HEK293 (cell line): Measurements from ENCODE around the gene PIK3R1.
A peak's percentile ranks its signal among the peaks of the same experiment; 100 is the strongest.

ENCODE experiments used
- EGR2 ChIP-seq: fragments of 450-650 bp; formaldehyde crosslinking; IDR thresholded peaks from 2 replicates; pipeline ENCODE4 v1.5.1; 2016; ENCODE audit warnings: low read depth, missing biosample characterization, missing genetic modification characterization
- HOXA7 ChIP-seq: sonication (generic); formaldehyde crosslinking; IDR thresholded peaks from 2 replicates; pipeline ENCODE4 v1.8.1; 2022; ENCODE audit warnings: missing genetic modification reagents, borderline replicate concordance
- KLF9 ChIP-seq: fragments of 450-650 bp; formaldehyde crosslinking; IDR thresholded peaks from 2 replicates; pipeline ENCODE4 v1.5.1; 2016; ENCODE audit warnings: missing biosample characterization, missing genetic modification characterization, low read depth
- OSR2 ChIP-seq: fragments of 450-650 bp; formaldehyde crosslinking; IDR thresholded peaks from 2 replicates; pipeline ENCODE4 v1.5.1; 2016; ENCODE audit warnings: missing biosample characterization, missing genetic modification characterization
- TCF7L2 ChIP-seq: IDR thresholded peaks from 2 replicates; pipeline ENCODE4 v1.6.1; 2011; ENCODE audit warnings: low read depth, mild to moderate bottlenecking, inconsistent platforms, low read length, moderate library complexity, borderline replicate concordance
- ZFHX2 ChIP-seq: fragments of 450-650 bp; formaldehyde crosslinking; conservative IDR thresholded peaks from 2 replicates; pipeline ENCODE4 v1.5.1; 2016; ENCODE audit warnings: missing biosample characterization, missing genetic modification characterization
- ZNF112 ChIP-seq: fragments of 450-650 bp; formaldehyde crosslinking; IDR thresholded peaks from 2 replicates; pipeline ENCODE4 v1.5.0; 2017; ENCODE audit warnings: missing biosample characterization, missing genetic modification characterization
- ZNF121 ChIP-seq: fragments of 450-650 bp; formaldehyde crosslinking; IDR thresholded peaks from 2 replicates; pipeline ENCODE4 v1.5.1; 2016; ENCODE audit warnings: missing biosample characterization, missing genetic modification characterization
- ZNF24 ChIP-seq: fragments of 450-650 bp; formaldehyde crosslinking; IDR thresholded peaks from 2 replicates; pipeline ENCODE4 v1.5.1; 2016; ENCODE audit warnings: missing biosample characterization, missing genetic modification characterization
- ZNF266 ChIP-seq: fragments of 450-650 bp; formaldehyde crosslinking; IDR thresholded peaks from 2 replicates; pipeline ENCODE4 v1.5.1; 2016; ENCODE audit warnings: missing biosample characterization, missing genetic modification characterization, low read depth
- ZNF391 ChIP-seq: fragments of 450-650 bp; formaldehyde crosslinking; IDR thresholded peaks from 2 replicates; pipeline ENCODE4 v1.5.1; 2016; ENCODE audit warnings: low read depth, missing biosample characterization, missing genetic modification characterization, borderline replicate concordance
- ZNF510 ChIP-seq: fragments of 450-650 bp; formaldehyde crosslinking; IDR thresholded peaks from 2 replicates; pipeline ENCODE4 v1.5.1; 2018; ENCODE audit warnings: mild to moderate bottlenecking, missing genetic modification characterization, missing biosample characterization; ENCODE audit not compliant: insufficient replicate concordance
- ZNF596 ChIP-seq: fragments of 450-650 bp; IDR thresholded peaks from 2 replicates; pipeline ENCODE4 v1.5.0; 2018; ENCODE audit warnings: missing biosample characterization, mild to moderate bottlenecking, missing genetic modification characterization, moderate library complexity
- ZNF76 ChIP-seq: fragments of 450-650 bp; formaldehyde crosslinking; IDR thresholded peaks from 2 replicates; pipeline ENCODE4; 2016; ENCODE audit warnings: low read depth, missing biosample characterization, missing genetic modification characterization, borderline replicate concordance
- ZNF776 ChIP-seq: fragments of 450-650 bp; formaldehyde crosslinking; IDR thresholded peaks from 2 replicates; pipeline ENCODE4 v1.5.0; 2017; ENCODE audit warnings: missing biosample characterization, missing genetic modification characterization, borderline replicate concordance
- ZNF837 ChIP-seq: fragments of 450-650 bp; formaldehyde crosslinking; IDR thresholded peaks from 2 replicates; pipeline ENCODE4 v1.5.1; 2016; ENCODE audit warnings: missing biosample characterization, missing genetic modification characterization
- ZNF843 ChIP-seq: fragments of 450-650 bp; formaldehyde crosslinking; IDR thresholded peaks from 2 replicates; pipeline ENCODE4 v1.5.1; 2016; ENCODE audit warnings: missing biosample characterization, missing genetic modification characterization
- ZXDB ChIP-seq: fragments of 450-650 bp; formaldehyde crosslinking; IDR thresholded peaks from 2 replicates; pipeline ENCODE4 v1.5.1; 2016; ENCODE audit warnings: missing biosample characterization, missing genetic modification characterization
- TF ChIP-seq, protein P1 (sequence below): fragments of 450-650 bp; formaldehyde crosslinking; IDR thresholded peaks from 2 replicates; pipeline ENCODE4 v1.5.1; 2016; ENCODE audit warnings: missing biosample characterization, missing genetic modification characterization, borderline replicate concordance
- TF ChIP-seq, protein P2 (sequence below): fragments of 450-650 bp; formaldehyde crosslinking; IDR thresholded peaks from 2 replicates; pipeline ENCODE4 v1.5.1; 2016; ENCODE audit warnings: missing biosample characterization, missing genetic modification characterization
- TF ChIP-seq, protein P3 (sequence below): IDR thresholded peaks from 2 replicates; pipeline ENCODE4 v1.6.1; 2011; ENCODE audit warnings: mild to moderate bottlenecking, low read depth, low read length, borderline replicate concordance
- TF ChIP-seq, protein P4 (sequence below): fragments of 450-650 bp; formaldehyde crosslinking; IDR thresholded peaks from 2 replicates; pipeline ENCODE4 v1.5.1; 2016; ENCODE audit warnings: missing biosample characterization, missing genetic modification characterization
- TF ChIP-seq, protein P5 (sequence below): fragments of 450-650 bp; formaldehyde crosslinking; IDR thresholded peaks from 2 replicates; pipeline ENCODE4 v1.5.1; 2016; ENCODE audit warnings: missing biosample characterization, missing genetic modification characterization
- TF ChIP-seq, protein P6 (sequence below): fragments of 450-650 bp; formaldehyde crosslinking; conservative IDR thresholded peaks from 2 replicates; pipeline ENCODE4 v1.5.1; 2016; ENCODE audit warnings: low read depth, missing biosample characterization, missing genetic modification characterization

PIK3R1 gene

DNA sequence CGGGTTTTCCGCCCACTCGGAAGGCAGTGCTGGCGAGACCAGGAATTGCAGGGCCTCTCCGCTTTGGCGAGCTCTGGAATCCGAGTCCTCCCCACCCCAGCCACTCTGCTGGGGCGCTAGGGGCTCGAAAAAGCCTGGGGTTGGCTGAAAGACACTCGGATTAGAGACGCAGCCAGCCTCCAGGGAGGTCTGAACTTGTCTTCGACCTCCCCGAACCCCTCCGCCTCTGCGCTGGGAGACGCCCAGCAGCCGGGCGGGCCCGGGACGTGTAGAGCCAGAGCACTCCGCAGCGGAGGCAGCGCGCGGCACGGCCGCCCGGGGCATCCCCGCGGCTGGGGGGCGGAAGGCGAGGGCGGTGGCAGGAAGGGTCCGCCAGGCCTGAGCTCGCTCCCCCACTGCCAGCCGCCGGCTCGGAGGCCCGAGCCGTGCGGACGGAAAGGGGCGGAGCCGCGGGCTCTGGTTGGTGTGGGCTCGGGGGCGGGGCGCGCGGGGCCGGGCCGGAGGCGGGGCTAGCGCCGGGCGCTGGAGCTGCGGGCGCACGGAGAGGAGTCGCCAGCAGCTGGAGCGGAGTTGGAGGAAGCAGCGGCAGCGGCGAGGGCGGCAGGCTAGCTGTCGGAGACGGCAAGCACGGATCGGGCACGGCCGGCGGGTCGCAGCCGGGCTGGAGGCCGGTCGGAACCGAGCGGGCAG, at the start of gene PIK3R1 (continued):
- TF ChIP-seq KLF9 (tag by site-specific recombination) = 0 out of 2 replicates have a peak, but pooled peaks have one; percentile 62
- TF ChIP-seq, protein P1, sequence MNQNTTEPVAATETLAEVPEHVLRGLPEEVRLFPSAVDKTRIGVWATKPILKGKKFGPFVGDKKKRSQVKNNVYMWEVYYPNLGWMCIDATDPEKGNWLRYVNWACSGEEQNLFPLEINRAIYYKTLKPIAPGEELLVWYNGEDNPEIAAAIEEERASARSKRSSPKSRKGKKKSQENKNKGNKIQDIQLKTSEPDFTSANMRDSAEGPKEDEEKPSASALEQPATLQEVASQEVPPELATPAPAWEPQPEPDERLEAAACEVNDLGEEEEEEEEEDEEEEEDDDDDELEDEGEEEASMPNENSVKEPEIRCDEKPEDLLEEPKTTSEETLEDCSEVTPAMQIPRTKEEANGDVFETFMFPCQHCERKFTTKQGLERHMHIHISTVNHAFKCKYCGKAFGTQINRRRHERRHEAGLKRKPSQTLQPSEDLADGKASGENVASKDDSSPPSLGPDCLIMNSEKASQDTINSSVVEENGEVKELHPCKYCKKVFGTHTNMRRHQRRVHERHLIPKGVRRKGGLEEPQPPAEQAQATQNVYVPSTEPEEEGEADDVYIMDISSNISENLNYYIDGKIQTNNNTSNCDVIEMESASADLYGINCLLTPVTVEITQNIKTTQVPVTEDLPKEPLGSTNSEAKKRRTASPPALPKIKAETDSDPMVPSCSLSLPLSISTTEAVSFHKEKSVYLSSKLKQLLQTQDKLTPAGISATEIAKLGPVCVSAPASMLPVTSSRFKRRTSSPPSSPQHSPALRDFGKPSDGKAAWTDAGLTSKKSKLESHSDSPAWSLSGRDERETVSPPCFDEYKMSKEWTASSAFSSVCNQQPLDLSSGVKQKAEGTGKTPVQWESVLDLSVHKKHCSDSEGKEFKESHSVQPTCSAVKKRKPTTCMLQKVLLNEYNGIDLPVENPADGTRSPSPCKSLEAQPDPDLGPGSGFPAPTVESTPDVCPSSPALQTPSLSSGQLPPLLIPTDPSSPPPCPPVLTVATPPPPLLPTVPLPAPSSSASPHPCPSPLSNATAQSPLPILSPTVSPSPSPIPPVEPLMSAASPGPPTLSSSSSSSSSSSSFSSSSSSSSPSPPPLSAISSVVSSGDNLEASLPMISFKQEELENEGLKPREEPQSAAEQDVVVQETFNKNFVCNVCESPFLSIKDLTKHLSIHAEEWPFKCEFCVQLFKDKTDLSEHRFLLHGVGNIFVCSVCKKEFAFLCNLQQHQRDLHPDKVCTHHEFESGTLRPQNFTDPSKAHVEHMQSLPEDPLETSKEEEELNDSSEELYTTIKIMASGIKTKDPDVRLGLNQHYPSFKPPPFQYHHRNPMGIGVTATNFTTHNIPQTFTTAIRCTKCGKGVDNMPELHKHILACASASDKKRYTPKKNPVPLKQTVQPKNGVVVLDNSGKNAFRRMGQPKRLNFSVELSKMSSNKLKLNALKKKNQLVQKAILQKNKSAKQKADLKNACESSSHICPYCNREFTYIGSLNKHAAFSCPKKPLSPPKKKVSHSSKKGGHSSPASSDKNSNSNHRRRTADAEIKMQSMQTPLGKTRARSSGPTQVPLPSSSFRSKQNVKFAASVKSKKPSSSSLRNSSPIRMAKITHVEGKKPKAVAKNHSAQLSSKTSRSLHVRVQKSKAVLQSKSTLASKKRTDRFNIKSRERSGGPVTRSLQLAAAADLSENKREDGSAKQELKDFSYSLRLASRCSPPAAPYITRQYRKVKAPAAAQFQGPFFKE (tag by site-specific recombination) = no peak
- no peak for TF ChIP-seq ZNF112 (tag by site-specific recombination)
- TF ChIP-seq, protein P2, sequence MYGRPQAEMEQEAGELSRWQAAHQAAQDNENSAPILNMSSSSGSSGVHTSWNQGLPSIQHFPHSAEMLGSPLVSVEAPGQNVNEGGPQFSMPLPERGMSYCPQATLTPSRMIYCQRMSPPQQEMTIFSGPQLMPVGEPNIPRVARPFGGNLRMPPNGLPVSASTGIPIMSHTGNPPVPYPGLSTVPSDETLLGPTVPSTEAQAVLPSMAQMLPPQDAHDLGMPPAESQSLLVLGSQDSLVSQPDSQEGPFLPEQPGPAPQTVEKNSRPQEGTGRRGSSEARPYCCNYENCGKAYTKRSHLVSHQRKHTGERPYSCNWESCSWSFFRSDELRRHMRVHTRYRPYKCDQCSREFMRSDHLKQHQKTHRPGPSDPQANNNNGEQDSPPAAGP (tag by site-specific recombination) = peak; percentile 84
- 0 out of 2 replicates have a peak, but pooled peaks have one; percentile 36 for TF ChIP-seq ZNF843 (tag by site-specific recombination)
- peak; percentile 93 for TF ChIP-seq ZFHX2 (tag by site-specific recombination)
- no peak for TF ChIP-seq ZNF510 (tag by site-specific recombination)
- TF ChIP-seq, protein P3, sequence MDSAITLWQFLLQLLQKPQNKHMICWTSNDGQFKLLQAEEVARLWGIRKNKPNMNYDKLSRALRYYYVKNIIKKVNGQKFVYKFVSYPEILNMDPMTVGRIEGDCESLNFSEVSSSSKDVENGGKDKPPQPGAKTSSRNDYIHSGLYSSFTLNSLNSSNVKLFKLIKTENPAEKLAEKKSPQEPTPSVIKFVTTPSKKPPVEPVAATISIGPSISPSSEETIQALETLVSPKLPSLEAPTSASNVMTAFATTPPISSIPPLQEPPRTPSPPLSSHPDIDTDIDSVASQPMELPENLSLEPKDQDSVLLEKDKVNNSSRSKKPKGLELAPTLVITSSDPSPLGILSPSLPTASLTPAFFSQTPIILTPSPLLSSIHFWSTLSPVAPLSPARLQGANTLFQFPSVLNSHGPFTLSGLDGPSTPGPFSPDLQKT = no peak
- TF ChIP-seq ZNF776 (tag by site-specific recombination) = no peak; the same call in 1 of the 2 replicates
- TF ChIP-seq ZNF596 = peak; percentile 58
- no peak for TF ChIP-seq OSR2 (tag by site-specific recombination)
- TF ChIP-seq ZNF266 (tag by site-specific recombination) = no peak
- TF ChIP-seq ZNF391 (tag by site-specific recombination) = peak; percentile 66; the same call in 1 of the 2 replicates
- TF ChIP-seq, protein P4, sequence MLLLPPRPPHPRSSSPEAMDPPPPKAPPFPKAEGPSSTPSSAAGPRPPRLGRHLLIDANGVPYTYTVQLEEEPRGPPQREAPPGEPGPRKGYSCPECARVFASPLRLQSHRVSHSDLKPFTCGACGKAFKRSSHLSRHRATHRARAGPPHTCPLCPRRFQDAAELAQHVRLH (tag by site-specific recombination) = peak; percentile 58
- peak; percentile 35; the same call in 1 of the 2 replicates for TF ChIP-seq ZNF76 (tag by site-specific recombination)
- TF ChIP-seq TCF7L2 = no peak
- TF ChIP-seq EGR2 (tag by site-specific recombination) = peak; percentile 90
- TF ChIP-seq, protein P5, sequence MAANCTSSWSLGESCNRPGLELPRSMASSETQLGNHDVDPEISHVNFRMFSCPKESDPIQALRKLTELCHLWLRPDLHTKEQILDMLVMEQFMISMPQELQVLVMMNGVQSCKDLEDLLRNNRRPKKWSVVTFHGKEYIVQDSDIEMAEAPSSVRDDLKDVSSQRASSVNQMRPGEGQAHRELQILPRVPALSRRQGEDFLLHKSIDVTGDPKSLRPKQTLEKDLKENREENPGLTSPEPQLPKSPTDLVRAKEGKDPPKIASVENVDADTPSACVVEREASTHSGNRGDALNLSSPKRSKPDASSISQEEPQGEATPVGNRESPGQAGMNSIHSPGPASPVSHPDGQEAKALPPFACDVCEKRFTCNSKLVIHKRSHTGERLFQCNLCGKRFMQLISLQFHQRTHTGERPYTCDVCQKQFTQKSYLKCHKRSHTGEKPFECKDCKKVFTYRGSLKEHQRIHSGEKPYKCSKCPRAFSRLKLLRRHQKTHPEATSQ (tag by site-specific recombination) = 0 out of 2 replicates have a peak, but pooled peaks have one; percentile 49
- peak; percentile 97 for TF ChIP-seq ZXDB (tag by site-specific recombination)
- TF ChIP-seq, protein P6, sequence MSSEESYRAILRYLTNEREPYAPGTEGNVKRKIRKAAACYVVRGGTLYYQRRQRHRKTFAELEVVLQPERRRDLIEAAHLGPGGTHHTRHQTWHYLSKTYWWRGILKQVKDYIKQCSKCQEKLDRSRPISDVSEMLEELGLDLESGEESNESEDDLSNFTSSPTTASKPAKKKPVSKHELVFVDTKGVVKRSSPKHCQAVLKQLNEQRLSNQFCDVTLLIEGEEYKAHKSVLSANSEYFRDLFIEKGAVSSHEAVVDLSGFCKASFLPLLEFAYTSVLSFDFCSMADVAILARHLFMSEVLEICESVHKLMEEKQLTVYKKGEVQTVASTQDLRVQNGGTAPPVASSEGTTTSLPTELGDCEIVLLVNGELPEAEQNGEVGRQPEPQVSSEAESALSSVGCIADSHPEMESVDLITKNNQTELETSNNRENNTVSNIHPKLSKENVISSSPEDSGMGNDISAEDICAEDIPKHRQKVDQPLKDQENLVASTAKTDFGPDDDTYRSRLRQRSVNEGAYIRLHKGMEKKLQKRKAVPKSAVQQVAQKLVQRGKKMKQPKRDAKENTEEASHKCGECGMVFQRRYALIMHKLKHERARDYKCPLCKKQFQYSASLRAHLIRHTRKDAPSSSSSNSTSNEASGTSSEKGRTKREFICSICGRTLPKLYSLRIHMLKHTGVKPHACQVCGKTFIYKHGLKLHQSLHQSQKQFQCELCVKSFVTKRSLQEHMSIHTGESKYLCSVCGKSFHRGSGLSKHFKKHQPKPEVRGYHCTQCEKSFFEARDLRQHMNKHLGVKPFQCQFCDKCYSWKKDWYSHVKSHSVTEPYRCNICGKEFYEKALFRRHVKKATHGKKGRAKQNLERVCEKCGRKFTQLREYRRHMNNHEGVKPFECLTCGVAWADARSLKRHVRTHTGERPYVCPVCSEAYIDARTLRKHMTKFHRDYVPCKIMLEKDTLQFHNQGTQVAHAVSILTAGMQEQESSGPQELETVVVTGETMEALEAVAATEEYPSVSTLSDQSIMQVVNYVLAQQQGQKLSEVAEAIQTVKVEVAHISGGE (tag by site-specific recombination) = peak; percentile 60
- peak; percentile 65 for TF ChIP-seq ZNF24 (tag by site-specific recombination)
- TF ChIP-seq HOXA7 = no peak
- peak; percentile 16; the same call in 1 of the 2 replicates for TF ChIP-seq ZNF121 (tag by site-specific recombination)
- no peak; the same call in 1 of the 2 replicates for TF ChIP-seq ZNF837 (tag by site-specific recombination)
